CD1c-positive myeloid dendritic cell (primary cell): ENCODE results near the gene B3GNT5.
A peak's percentile ranks its signal among the peaks of the same experiment; 100 is the strongest.

ENCODE experiments used
- DNase-seq: peaks from one replicate; pipeline ENCODE4 v3.0.0-alpha.2; 2016; ENCODE audit errors: extremely low spot score

Gene B3GNT5

GRCh38 chr3:183265157-183265642 is 12.1 kb downstream of the B3GNT5 start:
- DNase-seq, result no peak

GRCh38 chr3:183265834-183266417 is 12.9 kb downstream of the B3GNT5 start:
- no peak for DNase-seq

DNA sequence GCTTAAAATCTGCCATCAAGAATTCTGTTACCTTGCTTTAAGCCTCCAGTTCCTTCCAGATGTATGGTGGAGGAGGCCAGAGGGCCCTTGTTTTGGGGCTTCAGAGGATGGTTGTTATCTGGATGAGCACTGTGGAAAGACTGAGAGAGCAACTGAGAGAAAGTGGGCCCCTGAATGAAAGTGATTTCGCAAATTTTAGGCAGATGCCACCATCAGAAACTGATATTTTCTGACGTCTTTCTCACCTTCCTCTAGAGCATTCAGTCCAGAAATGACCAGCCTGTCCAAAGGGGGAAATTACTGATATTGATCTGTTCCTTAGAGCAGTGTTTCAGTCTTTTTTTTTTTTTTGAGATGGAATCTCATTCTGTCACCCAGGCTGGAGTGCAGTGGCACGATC is 13.4 kb downstream of the B3GNT5 start:
- DNase-seq, result no peak

DNA sequence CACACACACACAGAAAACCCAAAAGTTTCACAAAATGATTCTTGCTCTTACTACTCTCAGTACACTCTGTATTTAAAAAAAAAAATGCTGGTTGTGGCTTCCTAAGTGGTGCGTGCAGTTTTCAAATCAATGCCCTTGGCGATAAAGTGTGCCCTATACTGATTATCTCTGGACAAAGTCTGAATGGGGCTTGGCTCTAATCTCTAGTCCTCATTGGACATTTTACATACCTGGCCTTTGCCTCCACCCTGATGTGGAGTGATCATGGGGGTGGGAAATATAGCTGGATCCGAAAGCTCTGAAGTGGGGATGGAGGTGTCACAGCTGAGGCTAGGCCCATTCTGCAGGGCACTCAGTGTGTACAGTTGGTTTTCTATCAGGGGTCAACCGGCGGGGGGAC is 14.1 kb downstream of the B3GNT5 start:
- no peak for DNase-seq

- no peak for DNase-seq
Measured at GRCh38 chr3:183268366-183268765, 15.3 kb downstream of the B3GNT5 start.

GRCh38 chr3:183269345-183269744 is 16.3 kb downstream of the B3GNT5 start:
- DNase-seq, result no peak

GRCh38 chr3:183270344-183270743 is 17.3 kb downstream of the B3GNT5 start:
- no peak for DNase-seq

- no peak for DNase-seq
Measured at GRCh38 chr3:183272142-183272541, 19.1 kb downstream of the B3GNT5 start.

DNA sequence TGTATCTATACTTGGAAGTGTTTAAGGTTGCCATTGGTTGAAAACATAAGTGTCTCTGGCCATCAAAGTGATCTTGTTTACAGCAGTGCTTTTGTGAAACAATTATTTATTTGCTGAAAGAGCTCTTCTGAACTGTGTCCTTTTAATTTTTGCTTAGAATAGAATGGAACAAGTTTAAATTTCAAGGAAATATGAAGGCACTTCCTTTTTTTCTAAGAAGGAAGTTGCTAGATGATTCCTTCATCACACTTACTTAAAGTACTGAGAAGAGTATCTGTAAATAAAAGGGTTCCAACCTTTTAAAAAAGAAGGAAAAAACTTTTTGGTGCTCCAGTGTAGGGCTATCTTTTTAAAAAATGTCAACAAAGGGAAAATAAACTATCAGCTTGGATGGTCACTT is 19.7 kb downstream of the B3GNT5 start:
- DNase-seq, result peak; percentile 59

DNA sequence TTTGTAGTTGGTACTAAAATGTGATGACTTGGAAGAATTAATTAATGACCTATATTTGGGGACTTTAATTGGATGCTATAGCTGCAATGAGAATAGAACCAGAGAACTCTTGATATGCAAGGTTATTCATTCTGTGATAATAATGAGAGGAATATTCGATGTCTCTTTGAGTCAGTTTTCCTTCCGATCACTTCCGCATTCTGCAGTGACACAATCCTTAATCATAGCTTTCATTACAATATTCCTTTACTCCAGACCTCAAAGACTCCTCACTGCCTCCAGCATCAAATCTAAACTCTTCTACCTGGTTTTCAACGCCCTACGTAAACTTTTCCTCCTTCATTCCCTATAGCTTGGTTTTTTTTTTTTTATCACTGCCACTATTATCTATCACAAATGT is 21.6 kb downstream of the B3GNT5 start:
- DNase-seq, result no peak

DNA sequence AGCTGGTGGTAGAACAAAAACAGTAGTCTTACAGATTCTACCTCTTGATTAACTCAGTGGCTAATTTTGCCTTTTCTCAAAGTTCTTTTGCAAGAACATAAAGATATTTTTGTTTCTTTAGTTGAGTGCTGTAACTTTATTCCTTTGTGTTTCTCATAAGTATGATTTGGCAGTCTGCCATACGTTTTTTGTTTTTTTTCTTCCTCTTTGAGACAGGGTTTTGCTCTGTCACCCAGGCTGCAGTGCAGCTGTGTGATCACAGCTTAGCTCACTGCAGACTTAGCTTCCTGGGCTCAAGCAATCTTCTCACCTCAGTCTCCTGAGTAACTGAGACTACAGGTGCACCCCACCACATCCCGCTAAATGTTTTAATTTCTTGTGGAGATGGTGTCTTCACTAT is 22.4 kb downstream of the B3GNT5 start:
- peak; percentile 90 for DNase-seq

DNA sequence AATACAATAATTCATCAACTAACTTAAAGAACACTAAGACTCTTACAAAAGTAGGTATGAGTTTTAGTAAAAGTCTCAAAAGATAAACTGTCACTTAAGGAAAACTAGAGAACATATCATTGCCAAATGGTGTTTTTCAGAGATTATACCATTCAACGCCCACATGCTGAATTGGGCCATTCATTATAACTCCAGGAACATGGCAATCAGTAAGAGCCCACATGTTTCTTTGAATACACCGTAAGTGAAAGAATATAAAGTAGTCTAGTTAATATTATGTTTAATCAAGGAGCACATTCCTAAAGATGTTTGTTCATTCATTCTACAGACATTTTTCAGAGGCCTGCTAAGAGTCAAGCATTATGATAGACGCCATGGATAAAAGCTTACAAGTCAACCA is 22.9 kb downstream of the B3GNT5 start:
- DNase-seq, result no peak

DNA sequence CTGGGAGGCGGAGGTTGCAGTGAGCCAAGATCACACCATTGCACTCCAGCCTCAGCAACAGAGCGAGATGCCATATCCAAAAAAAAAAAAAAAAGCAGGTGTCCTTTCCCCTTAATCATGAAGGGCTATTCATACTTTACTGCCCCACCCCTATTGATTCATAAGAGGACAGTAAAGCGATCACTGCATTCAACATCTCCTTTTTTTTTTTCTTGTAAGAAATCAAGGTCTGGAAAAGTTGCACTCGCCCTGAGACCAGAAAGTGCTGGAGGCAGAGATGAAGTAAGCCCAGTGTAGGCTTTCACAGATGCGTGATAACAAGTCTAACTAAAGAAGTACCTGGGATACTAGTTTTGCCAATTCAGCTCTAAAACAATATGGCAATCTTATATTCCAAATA is 24.2 kb downstream of the B3GNT5 start:
- DNase-seq, result no peak

DNA sequence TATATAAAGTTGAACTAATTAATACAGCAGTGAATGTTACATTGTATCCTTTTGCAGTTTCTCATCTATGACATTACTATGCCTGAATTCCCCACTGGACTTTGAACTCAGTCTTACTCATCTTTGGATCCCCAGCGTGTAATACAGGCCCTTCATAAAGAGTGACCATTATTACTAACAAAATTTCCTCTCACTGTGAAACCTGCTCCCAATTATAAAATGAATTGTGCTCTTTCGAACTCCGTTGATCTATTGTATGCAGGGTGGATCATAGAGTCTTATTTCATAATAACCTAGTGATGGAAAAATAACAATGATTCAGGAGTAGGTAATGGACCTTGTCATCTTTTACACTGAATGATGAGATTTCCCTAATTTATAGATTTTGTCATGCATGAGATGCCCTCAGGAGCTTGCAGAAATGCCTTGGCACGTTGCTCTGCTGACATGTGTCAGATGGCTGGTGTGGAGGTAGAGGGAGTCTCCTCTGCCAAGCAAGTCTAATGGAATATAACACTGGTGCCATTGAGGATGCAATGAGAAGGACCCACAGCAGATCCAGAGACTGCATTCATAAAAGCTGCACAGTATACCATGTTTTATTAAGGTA is 25.5 kb downstream of the B3GNT5 start:
- DNase-seq, result no peak

DNA sequence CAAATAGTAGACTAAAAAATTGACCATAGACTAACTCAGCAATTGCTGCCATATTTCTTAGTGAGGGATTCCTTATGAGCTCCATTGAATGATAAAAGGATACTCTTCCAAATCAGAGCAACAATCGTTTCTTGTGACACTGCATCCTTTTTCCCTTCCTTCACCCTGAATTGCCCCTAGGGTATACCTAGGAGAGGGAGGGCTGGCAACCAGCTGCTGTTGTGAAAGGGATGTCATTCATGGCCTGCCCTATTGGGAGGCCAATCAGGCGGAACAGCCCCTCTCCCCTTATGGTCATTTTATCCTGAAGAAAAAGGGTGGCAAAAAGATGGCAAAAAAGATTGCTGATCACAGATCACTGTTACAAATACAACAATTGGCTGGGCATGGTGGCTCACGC is 26.3 kb downstream of the B3GNT5 start:
- DNase-seq, result no peak

DNA sequence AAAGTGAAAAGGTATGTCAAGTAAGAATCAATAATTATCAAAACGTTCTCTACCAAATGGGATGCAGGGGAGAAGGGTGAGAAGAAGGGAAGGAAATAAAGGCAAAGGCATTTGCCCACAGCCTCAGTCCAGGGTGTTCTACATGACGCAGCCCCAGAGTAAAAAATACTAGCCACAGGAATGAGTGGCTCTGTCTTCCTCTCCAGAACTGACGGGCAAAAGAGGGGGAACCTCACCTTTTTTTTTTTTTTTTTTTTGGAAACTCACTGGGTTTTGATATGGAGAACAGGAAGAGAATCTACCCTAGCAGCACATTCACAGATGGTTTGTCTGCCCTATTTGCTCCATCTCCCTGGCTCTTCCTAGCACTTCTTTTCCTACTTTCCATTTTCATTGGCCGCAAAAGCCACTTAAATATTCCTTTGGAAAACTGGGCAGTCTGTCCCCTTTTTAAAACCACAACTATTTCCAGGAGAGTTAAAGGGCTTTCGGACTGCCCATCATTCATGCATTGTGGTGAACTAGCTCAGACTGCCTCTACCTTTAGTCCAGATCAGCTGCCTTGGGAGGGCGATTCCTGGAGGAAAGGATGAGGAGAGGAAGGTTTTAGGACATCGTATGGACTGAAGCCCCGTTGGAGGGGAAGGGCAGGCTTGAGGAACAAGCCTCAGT is 28.2 kb downstream of the B3GNT5 start:
- DNase-seq, result no peak

DNA sequence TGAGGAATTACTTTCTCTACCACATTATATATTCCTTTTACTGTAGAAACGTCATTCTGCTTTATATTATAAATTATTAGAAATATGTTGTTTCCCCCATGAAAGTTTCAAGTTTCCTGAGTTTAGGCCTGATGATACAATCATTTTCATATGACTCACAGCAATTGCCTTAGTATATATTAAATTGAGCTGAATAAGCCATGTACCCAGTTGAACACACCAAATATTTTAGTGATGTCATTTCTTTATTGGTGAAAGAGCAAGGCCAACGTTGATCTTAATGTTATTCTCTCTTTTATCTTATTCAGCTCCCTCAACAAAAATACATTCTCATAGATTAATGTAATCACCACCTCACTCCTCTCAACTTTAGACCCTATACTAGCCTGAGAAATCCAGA is 30.8 kb downstream of the B3GNT5 start:
- DNase-seq, result no peak

DNA sequence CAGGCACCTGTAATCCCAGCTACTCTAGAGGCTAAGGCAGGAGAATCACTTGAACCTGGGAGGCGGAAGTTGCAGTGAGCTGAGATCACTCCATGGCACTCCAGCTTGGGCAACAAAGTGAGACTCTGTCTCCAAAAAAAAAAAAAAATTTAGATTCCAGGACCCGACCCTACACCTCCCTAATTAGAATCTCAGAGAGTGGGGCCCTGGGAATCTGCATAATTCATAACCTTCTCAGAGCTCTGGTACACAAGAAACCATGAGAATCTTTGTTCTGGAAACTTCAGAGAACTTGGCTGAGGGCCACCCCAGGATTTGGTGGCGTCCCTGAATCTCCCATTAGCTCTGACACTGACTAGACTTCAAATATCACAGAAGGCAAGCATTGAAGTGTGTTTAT is 31.5 kb downstream of the B3GNT5 start:
- no peak for DNase-seq

DNA sequence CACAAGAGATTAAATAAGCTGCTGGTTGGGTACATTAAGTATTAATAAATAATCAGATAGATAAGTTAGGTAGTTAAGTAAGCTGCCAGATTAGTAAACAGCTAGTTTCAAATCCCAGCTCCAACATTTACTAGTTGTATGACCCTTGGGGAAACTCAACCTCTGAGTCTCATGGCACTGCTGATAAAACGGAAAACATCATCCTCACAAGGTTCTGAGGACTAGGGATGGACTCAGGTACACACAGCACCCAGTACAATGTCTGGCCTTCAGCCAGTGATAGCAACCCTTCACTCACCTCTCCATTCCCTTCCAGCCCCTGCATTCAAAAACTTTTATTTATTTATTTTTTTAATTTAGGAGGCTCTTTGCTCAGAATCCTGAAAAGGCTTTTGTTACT is 32.3 kb downstream of the B3GNT5 start:
- no peak for DNase-seq

DNA sequence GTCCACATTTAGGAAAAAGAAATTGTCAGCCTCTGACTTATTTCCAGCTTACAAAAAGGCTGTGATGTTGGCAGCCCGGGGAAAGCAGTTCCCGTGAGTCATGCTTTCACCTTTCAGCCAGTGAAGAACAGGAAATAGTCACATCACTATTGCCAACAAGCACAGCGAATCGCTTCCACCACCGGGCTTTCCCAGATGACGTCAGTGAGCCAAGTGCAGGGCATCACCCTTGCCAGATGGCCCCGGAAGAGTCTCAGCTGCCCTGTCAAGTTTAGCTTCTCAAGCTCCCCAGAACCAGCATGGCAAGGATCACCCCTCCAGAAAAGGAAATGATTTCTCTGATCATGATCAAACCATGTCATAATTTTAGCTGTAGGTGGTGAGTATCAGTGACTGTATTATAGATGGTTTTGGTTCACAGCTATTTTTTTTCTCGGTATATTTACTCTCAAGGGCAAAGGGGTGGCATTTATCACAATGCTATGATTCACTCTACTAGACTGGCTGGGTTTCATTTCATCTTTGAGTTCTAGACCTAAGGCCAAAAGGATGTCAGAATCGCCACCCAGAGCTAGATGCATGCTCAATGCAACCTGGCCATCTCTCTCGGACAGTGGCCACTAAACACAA is 32.9 kb downstream of the B3GNT5 start:
- DNase-seq, result peak; percentile 97

- DNase-seq, result peak; percentile 41
Measured at GRCh38 chr3:183287301-183287971, 34.4 kb downstream of the B3GNT5 start.

- no peak for DNase-seq
Measured at GRCh38 chr3:183288117-183288516, 35.1 kb downstream of the B3GNT5 start.
